GM23248 (cell line): ENCODE measurements around the gene CENPP. TPM values are rescaled to one million over a fixed set of nuclear protein-coding genes. Genes with fewer than 3 reads are reported as not detected.
A peak's percentile ranks its signal among the peaks of the same experiment; 100 is the strongest.

Experiments used
- DNase-seq: peaks from one replicate; pipeline ENCODE4 v3.0.0-alpha.2; 2015
- H2AFZ ChIP-seq: fragments of 200-600 bp; sonication (generic); 2 replicates; pipeline ENCODE4 v1.6.1; 2016; ENCODE audit warnings: antibody characterized with exemption
- H3F3A ChIP-seq: fragments of 200-600 bp; sonication (generic); 2 replicates; pipeline ENCODE4 v1.6.1; 2016; ENCODE audit warnings: mild to moderate bottlenecking, antibody characterized with exemption, mixed run types; ENCODE audit not compliant: insufficient read depth
- H3K27ac ChIP-seq: fragments of 200-600 bp; sonication (generic); 2 replicates; pipeline ENCODE4 v1.5.1; 2016; ENCODE audit warnings: mild to moderate bottlenecking
- H3K27me3 ChIP-seq: fragments of 200-600 bp; sonication (generic); replicated peaks from 2 replicates; pipeline ENCODE4 v1.6.1; 2016; ENCODE audit warnings: mild to moderate bottlenecking; ENCODE audit not compliant: insufficient read depth
- H3K36me3 ChIP-seq: fragments of 200-600 bp; sonication (generic); 2 replicates; pipeline ENCODE4 v1.6.1; 2016; ENCODE audit warnings: low read depth, mild to moderate bottlenecking
- H3K4me1 ChIP-seq: fragments of 200-600 bp; sonication (generic); 2 replicates; pipeline ENCODE4 v1.6.1; 2016; ENCODE audit warnings: mild to moderate bottlenecking; ENCODE audit not compliant: insufficient read depth
- H3K4me2 ChIP-seq: fragments of 200-600 bp; sonication (generic); one replicate; pipeline ENCODE4 v1.6.1; 2016; ENCODE audit warnings: mild to moderate bottlenecking; ENCODE audit not compliant: unreplicated experiment
- H3K4me3 ChIP-seq: fragments of 200-600 bp; sonication (generic); 2 replicates; pipeline ENCODE4 v1.5.1; 2016; ENCODE audit warnings: mild to moderate bottlenecking
- H3K79me2 ChIP-seq: fragments of 200-600 bp; sonication (generic); 2 replicates; pipeline ENCODE4 v1.6.1; 2016; ENCODE audit warnings: mild to moderate bottlenecking; ENCODE audit not compliant: insufficient read depth
- H3K9ac ChIP-seq: fragments of 200-600 bp; sonication (generic); 2 replicates; pipeline ENCODE4 v1.6.1; 2016; ENCODE audit warnings: mild to moderate bottlenecking
- H3K9me2 ChIP-seq: fragments of 200-600 bp; sonication (generic); 2 replicates; pipeline ENCODE4 v1.6.1; 2016; ENCODE audit warnings: mixed run types, mild to moderate bottlenecking, moderate library complexity; ENCODE audit not compliant: insufficient read depth
- H3K9me3 ChIP-seq: fragments of 200-600 bp; sonication (generic); one replicate; pipeline ENCODE4 v1.6.1; 2017; ENCODE audit warnings: low read depth
- H4K20me1 ChIP-seq: fragments of 200-600 bp; sonication (generic); 2 replicates; pipeline ENCODE4 v1.6.0; 2016; ENCODE audit not compliant: insufficient read depth
- EZH2 ChIP-seq: fragments of 200-600 bp; sonication (generic); IDR thresholded peaks from 2 replicates; pipeline ENCODE4 v1.6.1; 2018; ENCODE audit warnings: antibody characterized with exemption, mild to moderate bottlenecking; ENCODE audit not compliant: insufficient read depth, poor library complexity, severe bottlenecking
- EZH2phosphoT487 ChIP-seq: fragments of 200-600 bp; sonication (generic); IDR thresholded peaks from 2 replicates; pipeline ENCODE4 v1.6.1; 2018; ENCODE audit warnings: antibody characterized with exemption, moderate library complexity, mild to moderate bottlenecking, low read depth; ENCODE audit not compliant: insufficient read depth
- WGBS, 2 experiments: methylation state at CpG; one replicate each; pipeline ENCODE4 v1.1.6; 2015 to 2017; ENCODE audit warnings: low lambda C conversion rate in 2 of 2, low coverage in 1 of 2; ENCODE audit errors: missing lambda C conversion rate in 2 of 2; 5-methylcytosine and 5-hydroxymethylcytosine counted together
- in situ Hi-C: fragments of 300-500 bp; cut with MboI; formaldehyde crosslinking; loops from 2 replicates; pipeline ENCODE4 v1.15.0; 2020
- polyA plus RNA-seq: library from polyadenylated mRNA; unstranded; fragments of >200 nt; fragmentation: Nextera tagmentation; extraction: Ambion mirVana; gene quantifications from 2 replicates; pipeline ENCODE4 v1.2.1, GENCODE V29; 2016
- total RNA-seq: library from RNA; depleted of rRNA; stranded (reverse); fragments of >200 nt; shearing (Covaris generic); gene quantifications from 2 replicates; pipeline ENCODE4 v1.2.3, GENCODE V29; 2014

CENPP gene
- total and polyA plus RNA-seq, 2 experiments from 2014 or later, result 2.5 to 7.4 TPM

DNA sequence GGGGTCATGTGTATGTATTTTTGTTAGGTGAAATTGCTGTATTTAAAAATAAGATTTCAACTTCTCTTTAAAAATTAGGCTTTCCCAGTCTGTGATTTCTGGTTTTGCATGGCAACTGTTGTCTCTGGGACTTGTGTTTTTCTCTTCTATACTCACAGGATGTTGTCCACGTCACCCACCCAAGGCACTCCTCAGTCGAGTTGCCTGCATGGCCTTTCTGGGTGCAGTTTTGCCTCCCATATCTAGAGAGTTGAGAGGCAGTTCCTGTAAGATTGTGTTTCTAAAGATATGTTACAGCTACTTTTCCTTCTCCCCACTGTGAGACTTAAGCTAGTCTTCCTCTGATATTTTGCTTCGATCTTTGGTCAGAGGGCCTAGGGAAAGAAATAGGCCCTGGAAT, 158.8 kb downstream of the CENPP start:
- 97 to 98% methylated on average over 3 of the region's 3 CpGs for WGBS, 2 experiments
- no peaks in the 10 kb centered on the region for H3K36me3 ChIP-seq
- no peaks in the 10 kb centered on the region for H3K9me2 ChIP-seq
- H3K4me1 ChIP-seq, result peaks cover 55% of the 10 kb centered on the region
- H3K9ac ChIP-seq, result no peak overlapping the region
- H3K79me2 ChIP-seq, result no peaks in the 10 kb centered on the region
- TF ChIP-seq EZH2 (no peak), EZH2phosphoT487 (no peak)
- DNase-seq, result no peak
- no peaks in the 10 kb centered on the region for H3K27me3 ChIP-seq
- H3K4me2 ChIP-seq, result no peak overlapping the region
- no peak overlapping the region for H3K27ac ChIP-seq
- in situ Hi-C loops, result no loop called here
- H3K4me3 ChIP-seq, result no peak overlapping the region
- H4K20me1 ChIP-seq, result no peaks in the 10 kb centered on the region
- H2AFZ ChIP-seq, result no peak overlapping the region
- no peaks in the 10 kb centered on the region for H3K9me3 ChIP-seq
- H3F3A ChIP-seq, result peaks cover 36% of the 10 kb centered on the region

DNA sequence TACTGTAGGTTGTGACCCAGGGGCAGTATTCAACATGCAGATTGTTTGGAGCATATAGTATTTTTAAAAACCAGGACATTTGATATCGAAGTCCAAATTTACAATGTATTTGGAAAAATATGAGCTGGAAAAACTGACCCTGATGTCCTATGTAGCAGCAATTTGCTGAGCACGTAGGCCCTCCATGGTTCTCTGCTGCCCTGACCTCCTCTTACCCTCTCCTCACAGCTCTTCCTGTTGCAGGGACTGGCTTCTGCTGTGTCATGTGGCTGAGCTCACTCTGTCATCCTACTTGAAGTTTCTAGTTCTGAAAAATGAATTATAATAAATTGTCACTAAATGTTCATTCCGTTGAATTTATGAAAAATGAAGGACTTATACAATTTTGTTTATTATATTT, 160.6 kb downstream of the CENPP start:
- H3K9me2 ChIP-seq, result no peaks in the 10 kb centered on the region
- no peaks in the 10 kb centered on the region for H3K79me2 ChIP-seq
- H3K27ac ChIP-seq, result no peak overlapping the region
- peaks cover 26% of the 10 kb centered on the region for H3F3A ChIP-seq
- no peak overlapping the region for H3K9ac ChIP-seq
- no peak overlapping the region for H2AFZ ChIP-seq
- in situ Hi-C loops, result no loop called here
- H3K27me3 ChIP-seq, result no peaks in the 10 kb centered on the region
- TF ChIP-seq EZH2phosphoT487, result no peak
- TF ChIP-seq EZH2, result no peak
- peaks cover 40% of the 10 kb centered on the region for H3K4me1 ChIP-seq
- no peaks in the 10 kb centered on the region for H3K36me3 ChIP-seq
- no peak for DNase-seq
- no peak overlapping the region for H3K4me3 ChIP-seq
- H3K9me3 ChIP-seq, result no peaks in the 10 kb centered on the region
- H3K4me2 ChIP-seq, result no peak overlapping the region
- WGBS, 2 experiments, result 95 to 96% methylated on average over 3 of the region's 3 CpGs
- no peaks in the 10 kb centered on the region for H4K20me1 ChIP-seq

DNA sequence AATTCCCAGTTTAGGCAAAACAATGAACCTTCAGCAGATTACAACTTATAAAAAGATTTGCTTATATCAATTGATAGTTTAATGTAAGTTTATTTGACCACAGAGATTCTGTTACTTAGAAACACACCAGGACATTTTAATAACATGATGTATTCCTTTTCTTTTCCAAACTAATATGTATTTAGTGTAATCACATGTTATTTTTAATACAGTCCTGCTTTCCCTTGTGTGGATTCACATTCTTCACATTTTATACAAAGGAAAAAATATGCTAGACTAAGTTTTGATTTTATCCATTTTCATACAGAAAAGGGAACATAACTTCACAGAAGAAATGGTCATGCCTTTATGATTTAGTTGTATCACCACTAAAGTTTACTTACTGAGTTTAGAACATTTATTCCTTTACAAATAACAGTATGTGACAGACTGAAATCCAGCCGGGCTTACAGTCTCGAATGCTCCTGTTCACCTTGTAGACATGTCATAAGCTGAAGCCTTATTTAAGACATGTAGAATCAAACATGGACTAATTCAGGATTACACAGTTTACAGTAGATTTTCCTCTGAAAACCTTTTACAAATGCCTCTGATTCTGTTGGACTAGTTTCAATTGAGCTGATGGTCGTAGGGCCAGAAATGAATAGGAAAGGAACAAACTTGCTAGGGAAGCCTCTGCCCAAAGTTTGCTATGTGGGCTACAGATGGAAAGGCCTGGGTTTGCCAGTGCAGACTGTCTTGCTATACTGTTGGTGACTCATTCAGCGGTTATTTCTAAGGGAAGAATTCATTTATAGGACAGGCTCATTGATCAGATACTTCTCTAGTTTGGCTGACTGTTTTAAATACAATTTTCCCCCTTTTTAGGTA, 163.2 kb downstream of the CENPP start:
- H3K4me2 ChIP-seq, result no peak overlapping the region
- H3K36me3 ChIP-seq, result no peaks in the 10 kb centered on the region
- peaks cover 18% of the 10 kb centered on the region for H3K4me1 ChIP-seq
- peak; percentile 78 for DNase-seq
- no peak overlapping the region for H3K27ac ChIP-seq
- H2AFZ ChIP-seq, result peak overlapping the region; percentile 55; the same call in 1 of the 2 replicates
- no peaks in the 10 kb centered on the region for H3K9me3 ChIP-seq
- in situ Hi-C loops, result no loop called here
- no peaks in the 10 kb centered on the region for H3K9me2 ChIP-seq
- no peak for TF ChIP-seq EZH2
- no peak for TF ChIP-seq EZH2phosphoT487
- 15 to 27% methylated on average over 4 of the region's 4 CpGs for WGBS, 2 experiments
- no peaks in the 10 kb centered on the region for H3K27me3 ChIP-seq
- no peaks in the 10 kb centered on the region for H4K20me1 ChIP-seq
- H3F3A ChIP-seq, result peaks cover 12% of the 10 kb centered on the region; the same call in 1 of the 2 replicates
- 0 out of 2 replicates have a peak overlapping the region, but pooled peaks have one; percentile 3 for H3K9ac ChIP-seq
- H3K79me2 ChIP-seq, result no peaks in the 10 kb centered on the region
- no peak overlapping the region for H3K4me3 ChIP-seq

DNA sequence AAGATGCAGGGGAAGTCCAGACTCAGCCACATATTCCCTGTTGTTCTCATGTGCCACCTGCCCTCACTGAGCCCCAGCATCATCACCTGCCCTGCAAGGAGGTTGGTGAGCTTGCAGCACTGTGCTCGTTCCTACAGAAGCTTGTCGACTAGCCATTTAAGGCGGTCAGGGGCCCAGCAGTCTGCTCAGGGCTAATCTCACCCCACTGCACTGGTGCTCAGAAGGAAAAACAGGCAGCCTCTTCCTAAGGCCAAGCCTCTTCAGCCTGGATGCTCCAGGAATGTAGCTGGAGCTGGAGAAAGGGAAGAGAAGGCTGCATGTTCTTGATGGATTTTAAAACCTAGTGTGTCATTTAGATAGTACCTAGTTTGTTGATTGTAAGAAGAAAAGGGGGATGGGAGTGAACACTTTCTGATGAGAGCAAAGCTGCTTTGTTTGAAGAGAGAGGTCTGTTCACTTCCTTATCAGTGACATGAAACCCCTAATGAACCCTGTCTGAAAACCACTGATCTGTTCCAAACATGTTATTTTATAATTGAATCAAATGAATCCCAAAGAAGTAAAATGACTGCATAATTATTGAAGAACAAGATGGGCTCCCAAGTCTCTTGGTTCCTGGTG, 167.1 kb downstream of the CENPP start:
- H3K27ac ChIP-seq, result no peak overlapping the region
- 81 to 98% methylated on average over 3 of the region's 3 CpGs for WGBS, 2 experiments
- H3K4me1 ChIP-seq, result peaks cover 34% of the 10 kb centered on the region

More for the DNA sequence above, 167.1 kb downstream of the CENPP start:
- TF ChIP-seq EZH2 (no peak), EZH2phosphoT487 (no peak)
- DNase-seq, result no peak
- H3K4me3 ChIP-seq, result no peak overlapping the region
- H3K9me2 ChIP-seq, result no peaks in the 10 kb centered on the region
- H4K20me1 ChIP-seq, result no peaks in the 10 kb centered on the region
- no peak overlapping the region for H3K4me2 ChIP-seq
- no peaks in the 10 kb centered on the region for H3K27me3 ChIP-seq
- no peaks in the 10 kb centered on the region for H3K79me2 ChIP-seq
- no peaks in the 10 kb centered on the region for H3K36me3 ChIP-seq
- in situ Hi-C loops, result no loop called here
- H3K9ac ChIP-seq, result no peak overlapping the region
- H3F3A ChIP-seq, result peaks cover 22% of the 10 kb centered on the region; the same call in 1 of the 2 replicates
- H3K9me3 ChIP-seq, result no peaks in the 10 kb centered on the region
- no peak overlapping the region for H2AFZ ChIP-seq
